Loucy (cell line): ENCODE data around the gene BCAP29.

Experiments used
- EZH2phosphoT487 ChIP-seq: fragments of 200-600 bp; IDR thresholded peaks from 2 replicates; pipeline ENCODE4 v1.6.1; 2018; ENCODE audit warnings: antibody characterized with exemption, mild to moderate bottlenecking, moderate library complexity, borderline replicate concordance
- TF ChIP-seq, protein P1 (sequence below): fragments of 200-600 bp; sonication (generic); conservative IDR thresholded peaks from 2 replicates; pipeline ENCODE4 v1.5.1; 2014; ENCODE audit warnings: mild to moderate bottlenecking, antibody characterized with exemption, low read length

DNA sequence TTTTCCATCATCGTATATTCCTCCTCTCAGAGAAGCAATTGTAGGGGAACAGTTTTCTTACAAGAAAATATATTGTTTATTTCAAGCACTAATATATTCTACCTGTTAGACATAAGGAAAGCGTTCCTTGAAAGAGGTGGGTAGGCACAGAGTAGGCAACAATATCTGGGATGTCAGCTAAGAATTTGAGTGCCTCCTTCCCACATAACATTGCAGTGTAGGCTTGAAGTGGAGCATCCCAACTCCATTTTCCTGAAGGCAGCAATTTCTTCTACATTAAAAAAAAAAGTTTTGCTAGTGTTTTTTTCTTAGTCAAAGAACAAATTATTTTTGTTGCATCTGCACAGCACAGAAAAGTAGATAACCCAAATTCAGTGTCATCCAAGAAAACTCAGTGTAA is 20.8 kb downstream of the BCAP29 start:
- no peak for TF ChIP-seq EZH2phosphoT487
- TF ChIP-seq, protein P1, sequence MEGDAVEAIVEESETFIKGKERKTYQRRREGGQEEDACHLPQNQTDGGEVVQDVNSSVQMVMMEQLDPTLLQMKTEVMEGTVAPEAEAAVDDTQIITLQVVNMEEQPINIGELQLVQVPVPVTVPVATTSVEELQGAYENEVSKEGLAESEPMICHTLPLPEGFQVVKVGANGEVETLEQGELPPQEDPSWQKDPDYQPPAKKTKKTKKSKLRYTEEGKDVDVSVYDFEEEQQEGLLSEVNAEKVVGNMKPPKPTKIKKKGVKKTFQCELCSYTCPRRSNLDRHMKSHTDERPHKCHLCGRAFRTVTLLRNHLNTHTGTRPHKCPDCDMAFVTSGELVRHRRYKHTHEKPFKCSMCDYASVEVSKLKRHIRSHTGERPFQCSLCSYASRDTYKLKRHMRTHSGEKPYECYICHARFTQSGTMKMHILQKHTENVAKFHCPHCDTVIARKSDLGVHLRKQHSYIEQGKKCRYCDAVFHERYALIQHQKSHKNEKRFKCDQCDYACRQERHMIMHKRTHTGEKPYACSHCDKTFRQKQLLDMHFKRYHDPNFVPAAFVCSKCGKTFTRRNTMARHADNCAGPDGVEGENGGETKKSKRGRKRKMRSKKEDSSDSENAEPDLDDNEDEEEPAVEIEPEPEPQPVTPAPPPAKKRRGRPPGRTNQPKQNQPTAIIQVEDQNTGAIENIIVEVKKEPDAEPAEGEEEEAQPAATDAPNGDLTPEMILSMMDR = no peak
